Testis (tissue), 3 donors: Measurements from ENCODE around the gene PUM2. TPM values are rescaled to one million over a fixed set of nuclear protein-coding genes. Genes with fewer than 3 reads are reported as not detected.

ENCODE experiments used
- DNase-seq: peaks from one replicate; pipeline ENCODE4 v3.0.0-alpha.2; 2019
- H3K27ac ChIP-seq, 2 donors: fragments of 200-600 bp; sonication (generic); one replicate each; pipeline ENCODE4 v1.5.1; 2019
- H3K27me3 ChIP-seq: fragments of 200-600 bp; sonication (generic); one replicate; pipeline ENCODE4 v1.5.1; 2019
- H3K36me3 ChIP-seq: fragments of 200-600 bp; sonication (generic); one replicate; pipeline ENCODE4 v1.5.1; 2017; ENCODE audit warnings: low read depth; ENCODE audit errors: missing control alignments
- H3K4me1 ChIP-seq: fragments of 200-600 bp; sonication (generic); one replicate; pipeline ENCODE4 v1.5.1; 2019
- H3K4me3 ChIP-seq, 2 donors: fragments of 200-600 bp; sonication (generic); one replicate each; pipeline ENCODE4 v1.5.1; 2017 to 2019
- H3K9me3 ChIP-seq: fragments of 200-600 bp; sonication (generic); one replicate; pipeline ENCODE4 v1.5.1; 2017
- CTCF ChIP-seq, 3 experiments: fragments of 450-650 bp in 2 of 3; fragments of 200-600 bp in 1 of 3; sonication (generic) in 1 of 3; IDR thresholded peaks; one replicate each; pipeline ENCODE4 v1.5.1; 2016 to 2019; ENCODE audit warnings: antibody characterized with exemption in 3 of 3, mild to moderate bottlenecking in 2 of 3, moderate library complexity in 1 of 3
- POLR2A ChIP-seq: fragments of 450-650 bp; IDR thresholded peaks from one replicate; pipeline ENCODE4 v1.6.1; 2017; ENCODE audit warnings: antibody characterized with exemption, mild to moderate bottlenecking, moderate library complexity
- WGBS, 2 donors: methylation state at CpG; one replicate each; pipeline ENCODE4 v1.1.5; 2018; 5-methylcytosine and 5-hydroxymethylcytosine counted together
- intact Hi-C: fragments of 100-400 bp; cut with DNase I; formaldehyde crosslinking; loops from one replicate; pipeline ENCODE4 v1.15.1; 2023; ENCODE audit warnings: low total_unique reads
- polyA plus RNA-seq: library from polyadenylated mRNA; stranded (reverse); fragments of 350-450 nt; fragmentation: Illumina TruSeq; extraction: RNeasy Lipid Tissue Mini Kit (QIAGEN cat#74804); gene quantifications from one replicate; pipeline ENCODE4 v1.2.3, GENCODE V29; 2014; ENCODE audit warnings: low read depth, low replicate concordance; ENCODE audit not compliant: insufficient read depth
- total RNA-seq, 2 donors: library from RNA; depleted of rRNA; stranded (reverse); fragments of >200 nt; gene quantifications; one replicate each; pipeline ENCODE4 v1.2.3, GENCODE V29; 2016

PUM2 gene
- total and polyA plus RNA-seq, 3 donors from 2014 or later, result 50.5 to 92.5 (median 78.0) TPM

GRCh38 chr2:20327370-20327769, 23.3 kb downstream of the PUM2 start:
- DNase-seq, result no peak
- no peaks in the 10 kb centered on the region for H3K9me3 ChIP-seq
- no peak overlapping the region for H3K27ac ChIP-seq
- TF ChIP-seq CTCF (IDR thresholded peaks at IDR 0.05), result no peak
- TF ChIP-seq POLR2A, result no peak
- 55 to 67% methylated on average over 1 of the region's 1 CpG for WGBS, 2 donors
- H3K27me3 ChIP-seq, result no peaks in the 10 kb centered on the region
- no peaks in the 10 kb centered on the region for H3K4me1 ChIP-seq
- H3K36me3 ChIP-seq, result no peaks in the 10 kb centered on the region
- H3K4me3 ChIP-seq, result no peak overlapping the region
- intact Hi-C loops, result no loop called here

GRCh38 chr2:20326163-20326780, 24.4 kb downstream of the PUM2 start:
- TF ChIP-seq CTCF (IDR thresholded peaks at IDR 0.05), result peak in 2 of 3 experiments; percentile 12 to 56
- no peak for TF ChIP-seq POLR2A
- 61 to 70% methylated on average over 4 of the region's 4 CpGs for WGBS, 2 donors
- intact Hi-C loops, result no loop called here
- H3K4me3 ChIP-seq, result no peak overlapping the region
- peak; percentile 53 for DNase-seq
- H3K9me3 ChIP-seq, result no peaks in the 10 kb centered on the region
- no peaks in the 10 kb centered on the region for H3K36me3 ChIP-seq
- no peak overlapping the region for H3K27ac ChIP-seq
- H3K4me1 ChIP-seq, result no peaks in the 10 kb centered on the region
- H3K27me3 ChIP-seq, result no peaks in the 10 kb centered on the region

- H3K36me3 ChIP-seq, result no peaks in the 10 kb centered on the region
These were observed 27.9 kb downstream of the PUM2 start for GRCh38 chr2:20322527-20323300.

GRCh38 chr2:20317690-20318089, 33.0 kb downstream of the PUM2 start:
- no peaks in the 10 kb centered on the region for H3K27me3 ChIP-seq
- intact Hi-C loops, result no loop called here
- H3K4me1 ChIP-seq, result no peaks in the 10 kb centered on the region
- H3K36me3 ChIP-seq, result no peaks in the 10 kb centered on the region
- no peak for DNase-seq
- WGBS, 2 donors, result 97 to 98% methylated on average over 3 of the region's 3 CpGs
- no peak overlapping the region for H3K27ac ChIP-seq
- no peaks in the 10 kb centered on the region for H3K9me3 ChIP-seq
- no peak for TF ChIP-seq CTCF (IDR thresholded peaks at IDR 0.05)
- no peak for TF ChIP-seq POLR2A
- no peak overlapping the region for H3K4me3 ChIP-seq

More at GRCh38 chr2:20322527-20323300, 27.9 kb downstream of the PUM2 start:
- H3K4me3 ChIP-seq, result no peak overlapping the region
- H3K9me3 ChIP-seq, result no peaks in the 10 kb centered on the region
- intact Hi-C loops, result no loop called here
- no peaks in the 10 kb centered on the region for H3K27me3 ChIP-seq
- 85 to 90% methylated on average over 11 of the region's 11 CpGs for WGBS, 2 donors
- H3K4me1 ChIP-seq, result no peaks in the 10 kb centered on the region
- TF ChIP-seq POLR2A (no peak), CTCF (IDR thresholded peaks at IDR 0.05) (no peak)
- no peak overlapping the region for H3K27ac ChIP-seq
- no peak for DNase-seq
